GM12878 (cell line): ENCODE results near the gene CAST. TPM values are rescaled to one million over a fixed set of nuclear protein-coding genes. Genes with fewer than 3 reads are reported as not detected.

Source experiments
- EED ChIP-seq: sonication (generic); IDR thresholded peaks from 2 replicates; pipeline ENCODE4 v1.6.1; 2016; ENCODE audit warnings: antibody characterized with exemption, low read depth
- EGR1 ChIP-seq, 2 experiments: IDR thresholded peaks; 1 replicate in 1 of 2; 2 replicates in 1 of 2; pipeline ENCODE4 v1.6.1; 2011 to 2012; ENCODE audit warnings: low read depth in 2 of 2, low read length in 2 of 2, borderline replicate concordance in 1 of 2, mild to moderate bottlenecking in 1 of 2, moderate library complexity in 1 of 2
- GABPA ChIP-seq: IDR thresholded peaks from 2 replicates; pipeline ENCODE4 v1.6.1; 2014; ENCODE audit warnings: antibody characterized with exemption, low read depth, mild to moderate bottlenecking, inconsistent platforms
- JUNB ChIP-seq: IDR thresholded peaks from 2 replicates; pipeline ENCODE4 v1.6.1; 2016; ENCODE audit warnings: antibody characterized with exemption, mild to moderate bottlenecking
- RELA ChIP-seq: fragments of 450-650 bp; IDR thresholded peaks from 2 replicates; pipeline ENCODE4 v1.8.0; 2014; ENCODE audit warnings: borderline replicate concordance; ENCODE audit not compliant: partially characterized antibody
- polyA plus RNA-seq, 11 experiments: library from polyadenylated mRNA; depleted of rRNA in 4 of 11; unstranded in 6 of 11; stranded (reverse) in 5 of 11; fragments of >200 nt; fragmentation: Nextera tagmentation in 4 of 11; fragmentation: Illumina TruSeq in 1 of 11; extraction: Ambion mirVana in 4 of 11; extraction: Trizol in 1 of 11; gene quantifications; 1 replicate in 1 of 11; 2 replicates in 10 of 11; pipeline versions ENCODE4 v1.2.1 to v1.2.3, GENCODE V29; 2011 to 2016; ENCODE audit warnings: inconsistent platforms in 2 of 11, missing spikeins in 2 of 11, low read depth in 1 of 11
- total RNA-seq, 4 experiments: library from RNA; depleted of rRNA in 3 of 4; stranded (reverse); fragments of >200 nt in 3 of 4; fragmentation: Illumina TruSeq in 1 of 4; extraction: Trizol in 1 of 4; gene quantifications; 2 replicates each; pipeline versions ENCODE4 v1.2.1 to v1.2.3, GENCODE V29; 2013 to 2021
- TF ChIP-seq, protein P1 (sequence below): fragments of 450-650 bp; IDR thresholded peaks from 2 replicates; pipeline ENCODE4 v1.6.1; 2017; ENCODE audit warnings: mild to moderate bottlenecking, low read depth, inconsistent platforms; ENCODE audit not compliant: poor library complexity, severe bottlenecking
- TF ChIP-seq, protein P2 (sequence below): IDR thresholded peaks from 2 replicates; pipeline ENCODE4 v1.6.1; 2012; ENCODE audit warnings: improper control_type of control experiment, low read depth, low read length; ENCODE audit not compliant: insufficient replicate concordance

Gene CAST
- total and polyA plus RNA-seq, 10 of the 15 experiments (the other 5 are each of a cell fraction or from before 2014, with no cell fraction given), result 31.7 to 140 (median 68.5) TPM

DNA sequence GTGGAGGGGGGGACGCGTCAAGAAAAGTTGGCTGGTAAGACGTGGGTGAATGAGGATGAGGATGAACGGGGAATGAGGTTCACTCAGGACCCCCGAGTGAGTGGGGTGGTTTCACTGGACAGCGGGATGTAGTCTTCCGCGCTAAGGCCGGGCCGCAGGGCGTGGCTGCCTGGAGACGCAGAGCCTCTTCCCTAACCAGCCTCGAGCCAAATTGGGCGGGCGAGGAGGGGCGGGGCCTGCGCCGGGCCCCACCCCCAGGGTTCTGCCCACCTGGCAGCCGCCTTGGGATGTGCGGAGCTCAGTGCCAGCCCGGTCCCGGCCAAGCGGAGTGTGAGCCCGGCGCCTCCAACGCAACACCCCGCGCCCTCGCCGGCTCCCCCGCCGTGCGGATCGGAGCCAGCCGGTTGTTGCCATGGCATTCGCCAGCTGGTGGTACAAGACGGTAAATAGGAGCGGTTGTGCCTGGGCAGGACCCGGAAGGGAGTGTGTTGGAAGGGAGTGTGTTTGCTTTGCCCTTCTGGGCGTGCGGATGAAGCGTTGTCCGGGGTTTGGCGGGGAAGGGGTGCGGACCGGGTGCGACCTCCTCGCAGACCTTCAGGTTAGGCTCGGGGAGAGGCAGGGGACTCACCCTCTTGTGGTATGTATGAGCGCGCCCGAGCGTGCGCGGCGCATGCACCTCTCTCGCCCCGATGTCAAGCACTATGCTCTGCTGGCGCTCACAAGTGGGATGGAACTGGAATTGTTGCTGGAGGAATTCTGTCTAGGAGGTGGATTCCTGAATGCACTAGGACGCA lies 746 bp downstream of the CAST start (continued):
- TF ChIP-seq GABPA (no peak), RELA (no peak), EGR1 (IDR thresholded peaks at IDR 0.05; ENCODE audit: borderline replicate concordance in 1 of 2, low read depth in 2 of 2, low read length in 2 of 2) (no peak), JUNB (no peak), EED (no peak)
- TF ChIP-seq, protein P1, sequence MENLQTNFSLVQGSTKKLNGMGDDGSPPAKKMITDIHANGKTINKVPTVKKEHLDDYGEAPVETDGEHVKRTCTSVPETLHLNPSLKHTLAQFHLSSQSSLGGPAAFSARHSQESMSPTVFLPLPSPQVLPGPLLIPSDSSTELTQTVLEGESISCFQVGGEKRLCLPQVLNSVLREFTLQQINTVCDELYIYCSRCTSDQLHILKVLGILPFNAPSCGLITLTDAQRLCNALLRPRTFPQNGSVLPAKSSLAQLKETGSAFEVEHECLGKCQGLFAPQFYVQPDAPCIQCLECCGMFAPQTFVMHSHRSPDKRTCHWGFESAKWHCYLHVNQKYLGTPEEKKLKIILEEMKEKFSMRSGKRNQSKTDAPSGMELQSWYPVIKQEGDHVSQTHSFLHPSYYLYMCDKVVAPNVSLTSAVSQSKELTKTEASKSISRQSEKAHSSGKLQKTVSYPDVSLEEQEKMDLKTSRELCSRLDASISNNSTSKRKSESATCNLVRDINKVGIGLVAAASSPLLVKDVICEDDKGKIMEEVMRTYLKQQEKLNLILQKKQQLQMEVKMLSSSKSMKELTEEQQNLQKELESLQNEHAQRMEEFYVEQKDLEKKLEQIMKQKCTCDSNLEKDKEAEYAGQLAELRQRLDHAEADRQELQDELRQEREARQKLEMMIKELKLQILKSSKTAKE, result no peak
- TF ChIP-seq, protein P2, sequence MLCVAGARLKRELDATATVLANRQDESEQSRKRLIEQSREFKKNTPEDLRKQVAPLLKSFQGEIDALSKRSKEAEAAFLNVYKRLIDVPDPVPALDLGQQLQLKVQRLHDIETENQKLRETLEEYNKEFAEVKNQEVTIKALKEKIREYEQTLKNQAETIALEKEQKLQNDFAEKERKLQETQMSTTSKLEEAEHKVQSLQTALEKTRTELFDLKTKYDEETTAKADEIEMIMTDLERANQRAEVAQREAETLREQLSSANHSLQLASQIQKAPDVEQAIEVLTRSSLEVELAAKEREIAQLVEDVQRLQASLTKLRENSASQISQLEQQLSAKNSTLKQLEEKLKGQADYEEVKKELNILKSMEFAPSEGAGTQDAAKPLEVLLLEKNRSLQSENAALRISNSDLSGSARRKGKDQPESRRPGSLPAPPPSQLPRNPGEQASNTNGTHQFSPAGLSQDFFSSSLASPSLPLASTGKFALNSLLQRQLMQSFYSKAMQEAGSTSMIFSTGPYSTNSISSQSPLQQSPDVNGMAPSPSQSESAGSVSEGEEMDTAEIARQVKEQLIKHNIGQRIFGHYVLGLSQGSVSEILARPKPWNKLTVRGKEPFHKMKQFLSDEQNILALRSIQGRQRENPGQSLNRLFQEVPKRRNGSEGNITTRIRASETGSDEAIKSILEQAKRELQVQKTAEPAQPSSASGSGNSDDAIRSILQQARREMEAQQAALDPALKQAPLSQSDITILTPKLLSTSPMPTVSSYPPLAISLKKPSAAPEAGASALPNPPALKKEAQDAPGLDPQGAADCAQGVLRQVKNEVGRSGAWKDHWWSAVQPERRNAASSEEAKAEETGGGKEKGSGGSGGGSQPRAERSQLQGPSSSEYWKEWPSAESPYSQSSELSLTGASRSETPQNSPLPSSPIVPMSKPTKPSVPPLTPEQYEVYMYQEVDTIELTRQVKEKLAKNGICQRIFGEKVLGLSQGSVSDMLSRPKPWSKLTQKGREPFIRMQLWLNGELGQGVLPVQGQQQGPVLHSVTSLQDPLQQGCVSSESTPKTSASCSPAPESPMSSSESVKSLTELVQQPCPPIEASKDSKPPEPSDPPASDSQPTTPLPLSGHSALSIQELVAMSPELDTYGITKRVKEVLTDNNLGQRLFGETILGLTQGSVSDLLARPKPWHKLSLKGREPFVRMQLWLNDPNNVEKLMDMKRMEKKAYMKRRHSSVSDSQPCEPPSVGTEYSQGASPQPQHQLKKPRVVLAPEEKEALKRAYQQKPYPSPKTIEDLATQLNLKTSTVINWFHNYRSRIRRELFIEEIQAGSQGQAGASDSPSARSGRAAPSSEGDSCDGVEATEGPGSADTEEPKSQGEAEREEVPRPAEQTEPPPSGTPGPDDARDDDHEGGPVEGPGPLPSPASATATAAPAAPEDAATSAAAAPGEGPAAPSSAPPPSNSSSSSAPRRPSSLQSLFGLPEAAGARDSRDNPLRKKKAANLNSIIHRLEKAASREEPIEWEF, result no peak
- TF ChIP-seq, all 136 proteins: peak for 20
